GM23338 (cell line): ENCODE data around the gene BEST2. TPM values are rescaled to one million over a fixed set of nuclear protein-coding genes. Genes with fewer than 3 reads are reported as not detected.

Source experiments
- ATAC-seq: fragments of 200-7000 bp; cut with Tn5 transposase; 3 replicates; pipeline ENCODE4 v1.9.1; 2020
- DNase-seq: peaks from one replicate; pipeline ENCODE4 v3.0.0-alpha.2; 2015; ENCODE audit warnings: low spot score
- H2AFZ ChIP-seq: fragments of 200-600 bp; sonication (generic); 2 replicates; pipeline ENCODE4 v1.8.0; 2016; ENCODE audit warnings: antibody characterized with exemption, mild to moderate bottlenecking, moderate library complexity
- H3F3A ChIP-seq: fragments of 200-600 bp; sonication (generic); replicated peaks from 2 replicates; pipeline ENCODE4 v1.8.0; 2017; ENCODE audit warnings: antibody characterized with exemption, mixed run types, low read depth
- H3K27ac ChIP-seq: fragments of 200-600 bp; sonication (generic); 2 replicates; pipeline ENCODE4 v1.6.1; 2016; ENCODE audit warnings: low read depth
- H3K27me3 ChIP-seq: fragments of 200-600 bp; sonication (generic); 2 replicates; pipeline ENCODE4 v1.8.0; 2016; ENCODE audit warnings: mild to moderate bottlenecking, mixed run types, moderate library complexity; ENCODE audit not compliant: insufficient read depth
- H3K36me3 ChIP-seq: fragments of 200-600 bp; sonication (generic); 2 replicates; pipeline ENCODE4 v1.8.0; 2016; ENCODE audit warnings: mild to moderate bottlenecking; ENCODE audit not compliant: insufficient read depth
- H3K4me1 ChIP-seq: fragments of 200-600 bp; sonication (generic); 2 replicates; pipeline ENCODE4 v1.8.0; 2016; ENCODE audit warnings: mild to moderate bottlenecking, moderate library complexity; ENCODE audit not compliant: insufficient read depth
- H3K4me2 ChIP-seq: fragments of 200-600 bp; sonication (generic); 2 replicates; pipeline ENCODE4 v1.7.1; 2017; ENCODE audit warnings: mixed run types
- H3K4me3 ChIP-seq: fragments of 200-600 bp; sonication (generic); 2 replicates; pipeline ENCODE4 v1.6.1; 2016; ENCODE audit warnings: mixed run types
- H3K79me2 ChIP-seq: fragments of 200-600 bp; sonication (generic); replicated peaks from 2 replicates; pipeline ENCODE4 v1.8.0; 2017; ENCODE audit warnings: mild to moderate bottlenecking; ENCODE audit not compliant: insufficient read depth
- H3K9me2 ChIP-seq: fragments of 200-600 bp; sonication (generic); 2 replicates; pipeline ENCODE4 v1.8.0; 2017; ENCODE audit not compliant: insufficient read depth
- H4K20me1 ChIP-seq: fragments of 200-600 bp; sonication (generic); replicated peaks from 2 replicates; pipeline ENCODE4 v1.8.0; 2017; ENCODE audit warnings: mild to moderate bottlenecking; ENCODE audit not compliant: insufficient read depth
- H3K27ac Mint-ChIP-seq: 2 replicates; pipeline ENCODE4 v1.8.0; 2020; ENCODE audit warnings: inconsistent platforms, mild to moderate bottlenecking, moderate library complexity, mixed read lengths
- H3K27me3 Mint-ChIP-seq: 3 replicates; pipeline ENCODE4 v1.8.0; 2022; ENCODE audit warnings: low read depth, mild to moderate bottlenecking, moderate library complexity, mixed read lengths, inconsistent platforms; ENCODE audit not compliant: insufficient read depth, poor library complexity
- H3K36me3 Mint-ChIP-seq: 3 replicates; pipeline ENCODE4 v1.8.0; 2021; ENCODE audit warnings: low read depth, mild to moderate bottlenecking, inconsistent platforms, moderate library complexity, mixed read lengths
- H3K4me1 Mint-ChIP-seq: 3 replicates; pipeline ENCODE4 v1.8.0; 2020; ENCODE audit warnings: mild to moderate bottlenecking, inconsistent platforms, mixed read lengths
- H3K4me3 Mint-ChIP-seq: 3 replicates; pipeline ENCODE4 v1.8.0; 2021; ENCODE audit warnings: moderate library complexity, mild to moderate bottlenecking, inconsistent platforms, mixed read lengths
- H3K9me3 Mint-ChIP-seq: 3 replicates; pipeline ENCODE4 v1.8.0; 2020; ENCODE audit warnings: moderate library complexity, mild to moderate bottlenecking, inconsistent platforms, mixed read lengths
- CREB1 ChIP-seq: fragments of 250-450 bp; sonication (Bioruptor Pico); IDR thresholded peaks from 2 replicates; pipeline ENCODE4 v1.5.0; 2020; ENCODE audit warnings: low read depth, mild to moderate bottlenecking, moderate library complexity
- ZNF331 ChIP-seq: fragments of 250-450 bp; sonication (Bioruptor Pico); IDR thresholded peaks from 2 replicates; pipeline ENCODE4 v1.5.0; 2020; ENCODE audit warnings: low read depth, mild to moderate bottlenecking, moderate library complexity
- polyA plus RNA-seq: library from polyadenylated mRNA; unstranded; fragments of >200 nt; fragmentation: Nextera tagmentation; extraction: Ambion mirVana; gene quantifications from 2 replicates; pipeline ENCODE4 v1.2.1, GENCODE V29; 2016
- total RNA-seq: library from RNA; depleted of rRNA; stranded (reverse); fragments of >200 nt; shearing (Covaris generic); gene quantifications from 2 replicates; pipeline ENCODE4 v1.2.3, GENCODE V29; 2014
- TF ChIP-seq, protein P1 (sequence below), 2 experiments: fragments of 200-600 bp in 1 of 2; sonication (generic) in 1 of 2; conservative IDR thresholded peaks; 2 replicates each; pipeline versions ENCODE4 v1.5.1 to v1.6.1; 2016 to 2017; ENCODE audit warnings: antibody characterized with exemption in 2 of 2, low read depth in 2 of 2, mild to moderate bottlenecking in 2 of 2, moderate library complexity in 1 of 2
- TF ChIP-seq, protein P2 (sequence below): fragments of 250-450 bp; sonication (Bioruptor Pico); IDR thresholded peaks from 2 replicates; pipeline ENCODE4 v1.5.0; 2020; ENCODE audit warnings: mild to moderate bottlenecking, moderate library complexity

Gene BEST2
- total and polyA plus RNA-seq, 2 experiments from 2014 or later: 1.2 to 10.4 TPM

DNA sequence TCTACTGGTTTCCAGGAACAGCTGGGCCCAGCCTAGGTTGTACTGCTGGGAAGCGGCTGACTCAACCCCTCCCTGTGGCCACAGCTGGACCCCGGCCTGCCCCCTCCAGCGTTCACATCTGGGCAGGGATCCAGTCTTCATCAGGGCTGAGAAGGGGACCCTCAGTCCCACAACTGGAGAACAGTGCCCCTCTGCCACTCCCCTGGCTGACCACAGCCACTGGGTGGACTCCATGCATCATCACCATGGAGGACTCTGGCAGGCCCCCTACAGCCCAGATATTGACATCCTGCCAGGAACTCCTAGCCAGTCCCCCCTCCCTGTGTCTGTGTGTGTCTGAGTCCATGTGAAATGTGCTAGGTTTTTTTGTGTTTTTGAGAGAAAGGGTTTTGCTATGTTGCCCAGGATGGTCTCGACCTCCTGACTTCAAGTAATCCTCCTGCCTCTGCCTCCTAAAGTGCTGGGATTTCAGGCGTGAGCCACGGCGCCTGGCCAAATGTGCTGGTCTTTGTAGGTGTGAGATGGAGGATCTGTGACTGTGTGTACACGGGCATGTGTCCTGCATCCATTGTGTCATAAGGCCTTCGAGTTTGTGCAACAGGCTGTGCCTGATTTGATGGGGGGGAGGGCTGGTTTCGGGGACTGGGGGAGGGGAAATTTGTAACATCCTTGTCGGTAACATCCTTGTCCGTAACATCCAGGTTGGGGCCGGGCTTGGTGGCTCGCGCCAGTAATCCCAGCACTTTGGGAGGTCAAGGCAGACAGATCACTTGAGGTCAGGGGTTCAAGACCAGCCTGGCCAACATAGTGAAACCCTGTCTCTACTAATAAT, 27.8 kb downstream of the BEST2 start (continued):
- TF ChIP-seq, protein P1, sequence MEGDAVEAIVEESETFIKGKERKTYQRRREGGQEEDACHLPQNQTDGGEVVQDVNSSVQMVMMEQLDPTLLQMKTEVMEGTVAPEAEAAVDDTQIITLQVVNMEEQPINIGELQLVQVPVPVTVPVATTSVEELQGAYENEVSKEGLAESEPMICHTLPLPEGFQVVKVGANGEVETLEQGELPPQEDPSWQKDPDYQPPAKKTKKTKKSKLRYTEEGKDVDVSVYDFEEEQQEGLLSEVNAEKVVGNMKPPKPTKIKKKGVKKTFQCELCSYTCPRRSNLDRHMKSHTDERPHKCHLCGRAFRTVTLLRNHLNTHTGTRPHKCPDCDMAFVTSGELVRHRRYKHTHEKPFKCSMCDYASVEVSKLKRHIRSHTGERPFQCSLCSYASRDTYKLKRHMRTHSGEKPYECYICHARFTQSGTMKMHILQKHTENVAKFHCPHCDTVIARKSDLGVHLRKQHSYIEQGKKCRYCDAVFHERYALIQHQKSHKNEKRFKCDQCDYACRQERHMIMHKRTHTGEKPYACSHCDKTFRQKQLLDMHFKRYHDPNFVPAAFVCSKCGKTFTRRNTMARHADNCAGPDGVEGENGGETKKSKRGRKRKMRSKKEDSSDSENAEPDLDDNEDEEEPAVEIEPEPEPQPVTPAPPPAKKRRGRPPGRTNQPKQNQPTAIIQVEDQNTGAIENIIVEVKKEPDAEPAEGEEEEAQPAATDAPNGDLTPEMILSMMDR (conservative IDR thresholded peaks at IDR 0.05; ENCODE audit: low read depth in 2 of 2): peak; percentile 17 to 37; a peak in 3 of 4 replicates

DNA sequence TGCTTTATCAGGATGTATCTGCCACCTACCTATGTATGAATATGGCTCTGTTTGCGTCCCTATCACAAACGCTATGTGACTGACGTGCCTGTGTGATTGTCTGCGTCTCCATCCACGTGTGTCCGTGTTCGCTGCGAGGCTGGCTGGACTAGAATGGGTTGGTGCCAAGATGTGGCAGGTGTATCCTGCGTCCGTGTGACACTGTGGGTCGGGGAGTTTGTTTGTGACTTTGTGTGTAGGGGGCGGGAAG, 30.5 kb downstream of the BEST2 start:
- H3K27ac Mint-ChIP-seq: no peak overlapping the region; the same call in 1 of the 2 replicates

DNA sequence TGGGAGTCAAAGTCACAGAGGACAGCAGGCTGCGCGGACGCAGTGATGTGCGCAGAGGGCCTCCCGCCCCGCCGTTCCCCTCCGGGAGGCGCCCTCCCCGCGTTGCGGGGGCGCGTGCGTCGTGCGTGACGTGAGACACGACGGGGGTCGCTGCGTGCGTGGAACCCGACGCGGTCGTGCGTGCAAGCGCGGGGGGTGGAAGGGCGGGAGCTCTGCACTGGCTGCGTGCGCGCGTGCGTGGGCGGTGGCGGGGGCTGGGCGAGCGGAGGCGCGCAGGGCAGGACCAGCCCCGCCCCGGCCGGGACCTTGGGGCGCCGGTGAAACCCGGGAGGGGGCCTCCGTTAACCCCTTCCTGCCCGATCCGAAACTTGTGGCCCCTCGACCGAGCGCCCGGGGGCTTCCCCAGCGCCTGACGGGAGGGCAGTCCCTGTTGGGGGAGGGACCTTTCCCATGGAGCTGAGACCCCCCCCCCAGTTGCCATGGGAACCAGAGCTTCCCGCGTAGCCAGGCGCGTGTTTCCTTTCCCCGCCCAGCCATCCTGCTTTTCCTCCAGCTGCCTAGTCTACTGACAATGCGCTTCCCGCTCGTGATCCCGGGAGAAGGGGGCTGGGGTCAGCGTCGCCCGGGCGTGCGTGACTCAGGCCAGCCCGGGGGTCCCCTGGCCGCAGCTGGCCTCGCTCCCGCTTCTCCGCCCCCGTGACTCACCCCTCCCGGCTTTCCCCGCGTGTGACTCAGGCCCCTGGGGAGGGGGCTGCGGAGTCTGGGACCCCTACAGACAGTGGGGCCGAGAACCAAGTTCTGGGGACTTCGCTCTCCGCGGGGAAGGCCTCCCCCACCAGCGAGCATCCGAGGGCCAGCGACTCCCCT, 31.1 kb downstream of the BEST2 start:
- H3F3A ChIP-seq: peaks cover 31% of the 10 kb centered on the region
- no peaks in the 10 kb centered on the region for H3K36me3 ChIP-seq
- peaks cover 22% of the 10 kb centered on the region for H3K4me1 ChIP-seq
- peaks cover 19% of the 10 kb centered on the region for H3K4me1 Mint-ChIP-seq
- H2AFZ ChIP-seq: peak overlapping the region; percentile 72; the same call in 1 of the 2 replicates
- no peaks in the 10 kb centered on the region for H3K9me3 Mint-ChIP-seq
- no peak overlapping the region for H3K27ac ChIP-seq
- ATAC-seq (peak; percentile 10), DNase-seq (peak; percentile 55)
- H3K9me2 ChIP-seq: no peaks in the 10 kb centered on the region
- no peaks in the 10 kb centered on the region for H4K20me1 ChIP-seq
- H3K4me2 ChIP-seq: peak overlapping the region; percentile 86
- H3K79me2 ChIP-seq: no peaks in the 10 kb centered on the region
- H3K36me3 Mint-ChIP-seq: no peaks in the 10 kb centered on the region
- H3K4me3 ChIP-seq: peak overlapping the region; percentile 68
- no peak overlapping the region; the same call in 1 of the 2 replicates for H3K27ac Mint-ChIP-seq
- H3K27me3 ChIP-seq: no peaks in the 10 kb centered on the region
- peaks cover 9% of the 10 kb centered on the region for H3K27me3 Mint-ChIP-seq
- H3K4me3 Mint-ChIP-seq: peak overlapping the region; percentile 68
- peak; percentile 23; the same call in 1 of the 2 replicates for TF ChIP-seq CREB1 (CRISPR knock-in tag)
- no peak for TF ChIP-seq ZNF331 (CRISPR knock-in tag)
- TF ChIP-seq, protein P2, sequence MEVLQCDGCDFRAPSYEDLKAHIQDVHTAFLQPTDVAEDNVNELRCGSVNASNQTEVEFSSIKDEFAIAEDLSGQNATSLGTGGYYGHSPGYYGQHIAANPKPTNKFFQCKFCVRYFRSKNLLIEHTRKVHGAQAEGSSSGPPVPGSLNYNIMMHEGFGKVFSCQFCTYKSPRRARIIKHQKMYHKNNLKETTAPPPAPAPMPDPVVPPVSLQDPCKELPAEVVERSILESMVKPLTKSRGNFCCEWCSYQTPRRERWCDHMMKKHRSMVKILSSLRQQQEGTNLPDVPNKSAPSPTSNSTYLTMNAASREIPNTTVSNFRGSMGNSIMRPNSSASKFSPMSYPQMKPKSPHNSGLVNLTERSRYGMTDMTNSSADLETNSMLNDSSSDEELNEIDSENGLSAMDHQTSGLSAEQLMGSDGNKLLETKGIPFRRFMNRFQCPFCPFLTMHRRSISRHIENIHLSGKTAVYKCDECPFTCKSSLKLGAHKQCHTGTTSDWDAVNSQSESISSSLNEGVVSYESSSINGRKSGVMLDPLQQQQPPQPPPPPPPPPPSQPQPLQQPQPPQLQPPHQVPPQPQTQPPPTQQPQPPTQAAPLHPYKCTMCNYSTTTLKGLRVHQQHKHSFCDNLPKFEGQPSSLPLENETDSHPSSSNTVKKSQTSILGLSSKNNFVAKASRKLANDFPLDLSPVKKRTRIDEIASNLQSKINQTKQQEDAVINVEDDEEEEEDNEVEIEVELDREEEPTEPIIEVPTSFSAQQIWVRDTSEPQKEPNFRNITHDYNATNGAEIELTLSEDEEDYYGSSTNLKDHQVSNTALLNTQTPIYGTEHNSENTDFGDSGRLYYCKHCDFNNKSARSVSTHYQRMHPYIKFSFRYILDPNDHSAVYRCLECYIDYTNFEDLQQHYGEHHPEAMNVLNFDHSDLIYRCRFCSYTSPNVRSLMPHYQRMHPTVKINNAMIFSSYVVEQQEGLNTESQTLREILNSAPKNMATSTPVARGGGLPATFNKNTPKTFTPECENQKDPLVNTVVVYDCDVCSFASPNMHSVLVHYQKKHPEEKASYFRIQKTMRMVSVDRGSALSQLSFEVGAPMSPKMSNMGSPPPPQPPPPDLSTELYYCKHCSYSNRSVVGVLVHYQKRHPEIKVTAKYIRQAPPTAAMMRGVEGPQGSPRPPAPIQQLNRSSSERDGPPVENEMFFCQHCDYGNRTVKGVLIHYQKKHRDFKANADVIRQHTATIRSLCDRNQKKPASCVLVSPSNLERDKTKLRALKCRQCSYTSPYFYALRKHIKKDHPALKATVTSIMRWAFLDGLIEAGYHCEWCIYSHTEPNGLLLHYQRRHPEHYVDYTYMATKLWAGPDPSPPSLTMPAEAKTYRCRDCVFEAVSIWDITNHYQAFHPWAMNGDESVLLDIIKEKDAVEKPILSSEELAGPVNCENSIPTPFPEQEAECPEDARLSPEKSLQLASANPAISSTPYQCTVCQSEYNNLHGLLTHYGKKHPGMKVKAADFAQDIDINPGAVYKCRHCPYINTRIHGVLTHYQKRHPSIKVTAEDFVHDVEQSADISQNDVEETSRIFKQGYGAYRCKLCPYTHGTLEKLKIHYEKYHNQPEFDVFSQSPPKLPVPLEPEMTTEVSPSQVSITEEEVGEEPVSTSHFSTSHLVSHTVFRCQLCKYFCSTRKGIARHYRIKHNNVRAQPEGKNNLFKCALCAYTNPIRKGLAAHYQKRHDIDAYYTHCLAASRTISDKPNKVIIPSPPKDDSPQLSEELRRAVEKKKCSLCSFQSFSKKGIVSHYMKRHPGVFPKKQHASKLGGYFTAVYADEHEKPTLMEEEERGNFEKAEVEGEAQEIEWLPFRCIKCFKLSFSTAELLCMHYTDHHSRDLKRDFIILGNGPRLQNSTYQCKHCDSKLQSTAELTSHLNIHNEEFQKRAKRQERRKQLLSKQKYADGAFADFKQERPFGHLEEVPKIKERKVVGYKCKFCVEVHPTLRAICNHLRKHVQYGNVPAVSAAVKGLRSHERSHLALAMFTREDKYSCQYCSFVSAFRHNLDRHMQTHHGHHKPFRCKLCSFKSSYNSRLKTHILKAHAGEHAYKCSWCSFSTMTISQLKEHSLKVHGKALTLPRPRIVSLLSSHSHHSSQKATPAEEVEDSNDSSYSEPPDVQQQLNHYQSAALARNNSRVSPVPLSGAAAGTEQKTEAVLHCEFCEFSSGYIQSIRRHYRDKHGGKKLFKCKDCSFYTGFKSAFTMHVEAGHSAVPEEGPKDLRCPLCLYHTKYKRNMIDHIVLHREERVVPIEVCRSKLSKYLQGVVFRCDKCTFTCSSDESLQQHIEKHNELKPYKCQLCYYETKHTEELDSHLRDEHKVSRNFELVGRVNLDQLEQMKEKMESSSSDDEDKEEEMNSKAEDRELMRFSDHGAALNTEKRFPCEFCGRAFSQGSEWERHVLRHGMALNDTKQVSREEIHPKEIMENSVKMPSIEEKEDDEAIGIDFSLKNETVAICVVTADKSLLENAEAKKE: no peak

More for the DNA sequence above, 30.5 kb downstream of the BEST2 start:
- Mint-ChIP-seq H3K4me1 (peaks cover 23% of the 10 kb centered on the region), H3K36me3 (no peaks in the 10 kb centered on the region), H3K4me3 (peak overlapping the region; percentile 68), H3K9me3 (no peaks in the 10 kb centered on the region), H3K27me3 (peaks cover 9% of the 10 kb centered on the region)
- TF ChIP-seq, protein P1 (conservative IDR thresholded peaks at IDR 0.05; ENCODE audit: low read depth in 2 of 2): no peak
- peak overlapping the region; percentile 86 for H3K4me2 ChIP-seq
- H4K20me1 ChIP-seq: no peaks in the 10 kb centered on the region
- ATAC-seq (no peak), DNase-seq (no peak)
- no peaks in the 10 kb centered on the region for H3K27me3 ChIP-seq
- H3K4me1 ChIP-seq: peaks cover 22% of the 10 kb centered on the region
- no peak overlapping the region for H3K27ac ChIP-seq
- H3K36me3 ChIP-seq: no peaks in the 10 kb centered on the region
- H3F3A ChIP-seq: peaks cover 31% of the 10 kb centered on the region
- H3K79me2 ChIP-seq: no peaks in the 10 kb centered on the region
- no peak overlapping the region for H2AFZ ChIP-seq
- H3K9me2 ChIP-seq: no peaks in the 10 kb centered on the region
- H3K4me3 ChIP-seq: peak overlapping the region; percentile 68
